Endothelial cell of umbilical vein (primary cell): ENCODE data around the gene CD300LD. TPM values are rescaled to one million over a fixed set of nuclear protein-coding genes. Genes with fewer than 3 reads are reported as not detected.

Source experiments
- BruUV-seq: library from RNA; stranded (reverse); fragments of 400-500 nt; replicated peaks from 2 replicates; lab custom pipeline; 2021; lab: Mats Ljungman, UMichigan
- CTCF ChIA-PET: fragments of 300-600, 350-600 bp; sonication (Branson Sonifier 250); formaldehyde crosslinking; loops from one replicate; lab custom pipeline; 2021; ENCODE audit warnings: antibody characterized with exemption, inconsistent platforms; lab: Charles Lee
- POLR2A ChIA-PET: fragments of 300-600, 350-600 bp; sonication (Branson Sonifier 250); formaldehyde crosslinking; loops from one replicate; lab custom pipeline; 2021; ENCODE audit warnings: antibody characterized with exemption, inconsistent platforms; lab: Charles Lee
- DNase-seq: peaks from one replicate; pipeline ENCODE4 v3.0.0-alpha.2; 2011; ENCODE audit warnings: low read depth, low spot score
- FAIRE-seq: peaks from 2 replicates; lab custom pipeline; 2011; peaks lifted over from hg19 to GRCh38; lab: Jason Lieb, UNC
- H2AFZ ChIP-seq: 2 replicates; pipeline ENCODE4 v1.6.0; 2012; ENCODE audit warnings: low read depth, low read length, control low read depth, inconsistent platforms
- H3K27ac ChIP-seq: 2 replicates; pipeline ENCODE4 v1.5.1; 2011; ENCODE audit warnings: low read depth, mild to moderate bottlenecking, control low read depth, low read length, moderate library complexity; ENCODE audit not compliant: insufficient read depth
- H3K27me3 ChIP-seq, 2 experiments: 2 replicates each; pipeline versions ENCODE4 v1.6.0 to v1.6.1; 2011; ENCODE audit warnings: low read length in 2 of 2, mixed read lengths in 1 of 2; ENCODE audit not compliant: control insufficient read depth in 2 of 2, insufficient read depth in 2 of 2
- H3K36me3 ChIP-seq, 2 experiments: 2 replicates in 1 of 2; 3 replicates in 1 of 2; pipeline ENCODE4 v1.5.1; 2011; ENCODE audit warnings: low read length in 2 of 2, mild to moderate bottlenecking in 1 of 2, moderate library complexity in 1 of 2; ENCODE audit not compliant: control insufficient read depth in 2 of 2, insufficient read depth in 2 of 2; ENCODE audit errors: extremely low read depth in 1 of 2
- H3K4me1 ChIP-seq: 3 replicates; pipeline ENCODE4 v1.5.1; 2011; ENCODE audit warnings: mild to moderate bottlenecking, low read length; ENCODE audit not compliant: control insufficient read depth, insufficient read depth; ENCODE audit errors: extremely low read depth
- H3K4me2 ChIP-seq: 2 replicates; pipeline ENCODE4 v1.6.1; 2011; ENCODE audit warnings: low read length, control low read depth, mixed read lengths; ENCODE audit not compliant: insufficient read depth
- H3K4me3 ChIP-seq, 3 experiments: fragments of 200-600 bp in 1 of 3; sonication (generic), shearing (Covaris generic) in 1 of 3; replicated peaks in 1 of 3; 2 replicates each; pipeline ENCODE4 v1.5.1; 2011 to 2016; ENCODE audit warnings: control low read depth in 3 of 3, low read length in 3 of 3, mild to moderate bottlenecking in 2 of 3, inconsistent platforms in 1 of 3, low read depth in 1 of 3, moderate library complexity in 1 of 3; ENCODE audit not compliant: insufficient read depth in 1 of 3
- H3K79me2 ChIP-seq: 2 replicates; pipeline ENCODE4 v1.6.0; 2012; ENCODE audit warnings: low read length, inconsistent platforms; ENCODE audit not compliant: control insufficient read depth, insufficient read depth
- H3K9ac ChIP-seq: replicated peaks from 2 replicates; pipeline ENCODE3; 2011; ENCODE audit warnings: low read length, control low read depth; ENCODE audit not compliant: insufficient read depth; ENCODE audit errors: extremely low read depth
- H3K9me1 ChIP-seq: replicated peaks from 3 replicates; pipeline ENCODE4 v1.6.0; 2011; ENCODE audit warnings: mild to moderate bottlenecking, low read length; ENCODE audit not compliant: control insufficient read depth, insufficient read depth; ENCODE audit errors: extremely low read depth
- H3K9me3 ChIP-seq: replicated peaks from 2 replicates; pipeline ENCODE4 v1.5.1; 2012; ENCODE audit warnings: low read length, inconsistent platforms; ENCODE audit not compliant: control insufficient read depth, insufficient read depth
- H4K20me1 ChIP-seq: replicated peaks from 2 replicates; pipeline ENCODE3; 2011; ENCODE audit warnings: mild to moderate bottlenecking, low read length; ENCODE audit not compliant: control insufficient read depth, insufficient read depth; ENCODE audit errors: extremely low read depth
- CTCF ChIP-seq, 2 donors: IDR thresholded peaks; 1 replicate in 1 of 2; 2 replicates in 1 of 2; pipeline ENCODE4 v1.5.1; 2011; ENCODE audit warnings: low read length in 2 of 2, mild to moderate bottlenecking in 2 of 2, moderate library complexity in 2 of 2, control low read depth in 1 of 2, inconsistent platforms in 1 of 2, low read depth in 1 of 2; ENCODE audit not compliant: insufficient read depth in 1 of 2; ENCODE audit errors: extremely low read depth in 1 of 2
- EZH2 ChIP-seq: IDR thresholded peaks from 2 replicates; pipeline ENCODE4 v1.6.1; 2012; ENCODE audit warnings: borderline replicate concordance, low read depth, mild to moderate bottlenecking, moderate library complexity, low read length, inconsistent platforms; ENCODE audit not compliant: severe bottlenecking
- FOS ChIP-seq: IDR thresholded peaks from 2 replicates; pipeline ENCODE4 v1.6.1; 2011; ENCODE audit warnings: mild to moderate bottlenecking, low read length, moderate library complexity, borderline replicate concordance; ENCODE audit not compliant: insufficient read depth
- GATA2 ChIP-seq: IDR thresholded peaks from 2 replicates; pipeline ENCODE4 v1.7.0; 2011; ENCODE audit warnings: low read depth, mild to moderate bottlenecking, moderate library complexity, mixed read lengths, low read length; ENCODE audit not compliant: insufficient read length, insufficient read depth
- JUN ChIP-seq: IDR thresholded peaks from 2 replicates; pipeline ENCODE4 v1.6.1; 2011; ENCODE audit warnings: borderline replicate concordance, low read depth; ENCODE audit not compliant: insufficient read length, insufficient read depth
- MYC ChIP-seq: IDR thresholded peaks from one replicate; pipeline ENCODE4 v1.6.1; 2011; ENCODE audit warnings: mild to moderate bottlenecking, low read depth, low read length
- POLR2A ChIP-seq: IDR thresholded peaks from 2 replicates; pipeline ENCODE4 v1.6.1; 2012; ENCODE audit warnings: low read depth, mild to moderate bottlenecking, control low read depth, low read length
- POLR2AphosphoS5 ChIP-seq: IDR thresholded peaks from 2 replicates; pipeline ENCODE4 v1.6.1; 2012; ENCODE audit warnings: low read depth, mild to moderate bottlenecking, control low read depth, low read length, moderate library complexity; ENCODE audit not compliant: insufficient read depth
- dilution Hi-C: fragments of 300-500 bp; cut with MboI; formaldehyde crosslinking; loops from one replicate; pipeline ENCODE4 v1.15.0; 2019; ENCODE audit warnings: low sequenced_read_pairs; ENCODE audit not compliant: extremely low pct_ligation_motif_present
- intact Hi-C: fragments of 100-400 bp; cut with micrococcal nuclease; formaldehyde crosslinking; loops from one replicate; pipeline ENCODE4 v1.10.0; 2022
- polyA plus RNA-seq, 4 experiments: library from polyadenylated mRNA; depleted of rRNA in 3 of 4; stranded (reverse) in 3 of 4; unstranded in 1 of 4; fragments of >200 nt; gene quantifications; 2 replicates each; pipeline versions ENCODE4 v1.2.1 to v1.2.3, GENCODE V29; 2011 to 2012; ENCODE audit warnings: missing spikeins in 1 of 4
- total RNA-seq: library from RNA; stranded (reverse); gene quantifications from 2 replicates; pipeline ENCODE4 v1.2.3, GENCODE V29; 2021
- TF ChIP-seq, protein P1 (sequence below): IDR thresholded peaks from 2 replicates; pipeline ENCODE4 v1.6.1; 2011; ENCODE audit not compliant: insufficient read depth, insufficient read length

Gene CD300LD
- total and polyA plus RNA-seq, 2 donors (not counting 3 experiments of a cell fraction or from before 2014, with no cell fraction given) = not detected

- FAIRE-seq = no peak
- no TSS peak for BruUV-seq
- intact Hi-C loops (no loop called here), dilution Hi-C loops (no loop called here)
- ChIA-PET CTCF (no interaction called here), POLR2A (no interaction called here)
- no peak for DNase-seq
- no peak within 1 kb of the TSS for H3K27ac ChIP-seq
- H2AFZ ChIP-seq = no peak within 1 kb of the TSS
- H4K20me1 ChIP-seq = no peaks in the 10 kb centered on the region
- H3K9ac ChIP-seq = no peak within 1 kb of the TSS
- no peaks in the 10 kb centered on the region for H3K4me1 ChIP-seq
- H3K79me2 ChIP-seq = no peaks in the 10 kb centered on the region
- H3K36me3 ChIP-seq = no peaks in the 10 kb centered on the region
- H3K4me3 ChIP-seq = no peak within 1 kb of the TSS
- TF ChIP-seq JUN (no peak), GATA2 (no peak), FOS (no peak), CTCF (IDR thresholded peaks at IDR 0.05; ENCODE audit: extremely low read depth in 1 of 2, insufficient read depth in 1 of 2, low read depth in 1 of 2, low read length in 2 of 2) (no peak), MYC (no peak), POLR2AphosphoS5 (no peak), POLR2A (no peak), EZH2 (no peak)
- TF ChIP-seq, protein P1, sequence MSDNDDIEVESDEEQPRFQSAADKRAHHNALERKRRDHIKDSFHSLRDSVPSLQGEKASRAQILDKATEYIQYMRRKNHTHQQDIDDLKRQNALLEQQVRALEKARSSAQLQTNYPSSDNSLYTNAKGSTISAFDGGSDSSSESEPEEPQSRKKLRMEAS = no peak
- H3K9me1 ChIP-seq = no peaks in the 10 kb centered on the region
- no peak within 1 kb of the TSS for H3K4me2 ChIP-seq
- H3K9me3 ChIP-seq = no peaks in the 10 kb centered on the region
- no peaks in the 10 kb centered on the region for H3K27me3 ChIP-seq
Observed at GRCh38 chr17:74623693-74624093, 31.6 kb upstream of the CD300LD start, which contains the start of gene CD300E. CD300E (minus strand) TSS chr17:74623738; CDS start chr17:74623621, 117 bp downstream.
